SK-N-DZ (cell line): ENCODE measurements around the gene STK10.
"Not testable (repeated sequence)": the region's sequence is repeated elsewhere in the genome, so short reads cannot be mapped to it uniquely, and the experiment has no call there.

Experiments used
- DNase-seq: peaks from one replicate; pipeline ENCODE4 v3.0.0-alpha.2; 2015; ENCODE audit warnings: low spot score

Gene STK10

GRCh38 chr5:172055996-172056395 is 132.0 kb downstream of the STK10 start:
- no peak for DNase-seq

- no peak for DNase-seq
Observed at GRCh38 chr5:172055421-172055820, 132.6 kb downstream of the STK10 start.

- DNase-seq: no peak
Observed at GRCh38 chr5:172054611-172055153, 133.3 kb downstream of the STK10 start.

GRCh38 chr5:172052450-172053236 is 135.4 kb downstream of the STK10 start:
- DNase-seq: no peak

DNA sequence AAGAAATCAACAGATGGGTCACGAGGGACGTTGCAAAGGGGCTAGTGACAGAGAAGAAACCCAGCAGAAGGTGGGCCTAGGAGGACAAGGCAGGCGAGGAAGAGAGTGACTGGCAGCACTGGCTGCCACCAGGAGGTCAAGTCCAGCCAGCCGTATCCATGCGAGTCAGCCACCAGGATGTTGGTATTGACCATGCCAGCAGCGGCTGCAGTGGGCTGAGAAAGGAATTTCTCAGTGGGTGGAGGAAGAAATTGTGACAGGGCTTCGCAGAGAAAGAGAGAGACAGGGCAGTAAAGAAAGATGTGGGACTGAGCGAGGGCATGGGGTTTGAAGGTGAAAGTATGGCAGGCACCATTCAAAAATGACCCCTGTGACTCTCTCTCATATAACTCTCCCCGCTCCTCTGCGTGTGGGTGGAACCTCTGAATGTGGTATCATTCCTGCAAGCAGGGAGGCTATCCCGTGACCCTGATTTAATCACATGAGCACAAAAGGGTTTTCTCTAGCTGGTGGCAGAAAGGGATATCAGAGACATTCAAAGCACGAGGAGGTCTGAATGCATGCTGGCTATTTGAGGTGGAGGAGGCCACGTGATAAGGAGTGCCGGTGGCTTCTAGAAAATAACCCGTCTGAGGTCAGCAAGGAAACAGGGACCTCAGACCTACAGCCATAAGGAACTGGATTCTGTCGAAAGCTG is 136.2 kb downstream of the STK10 start:
- DNase-seq: no peak

DNA sequence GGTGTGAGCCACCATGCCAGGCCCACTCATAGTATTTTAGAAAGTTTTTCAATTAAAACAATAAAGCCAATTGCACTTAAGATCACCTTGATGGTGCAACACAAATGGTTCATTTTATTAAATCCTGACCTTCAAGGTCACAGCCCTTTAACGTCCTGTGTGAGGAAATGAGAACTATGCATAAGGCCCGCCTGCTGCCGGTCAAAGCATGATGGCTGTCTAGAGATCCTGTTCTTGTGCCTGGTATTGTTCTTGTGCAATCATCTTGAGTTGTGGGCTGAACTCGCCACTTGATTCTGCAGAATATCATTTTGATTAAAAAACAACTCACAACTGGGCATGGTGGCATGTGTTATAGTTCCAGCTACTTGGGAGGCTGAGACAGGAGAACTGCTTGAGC is 137.9 kb downstream of the STK10 start:
- no peak for DNase-seq

- DNase-seq: no peak
Observed at GRCh38 chr5:172049226-172049796, 138.7 kb downstream of the STK10 start.

DNA sequence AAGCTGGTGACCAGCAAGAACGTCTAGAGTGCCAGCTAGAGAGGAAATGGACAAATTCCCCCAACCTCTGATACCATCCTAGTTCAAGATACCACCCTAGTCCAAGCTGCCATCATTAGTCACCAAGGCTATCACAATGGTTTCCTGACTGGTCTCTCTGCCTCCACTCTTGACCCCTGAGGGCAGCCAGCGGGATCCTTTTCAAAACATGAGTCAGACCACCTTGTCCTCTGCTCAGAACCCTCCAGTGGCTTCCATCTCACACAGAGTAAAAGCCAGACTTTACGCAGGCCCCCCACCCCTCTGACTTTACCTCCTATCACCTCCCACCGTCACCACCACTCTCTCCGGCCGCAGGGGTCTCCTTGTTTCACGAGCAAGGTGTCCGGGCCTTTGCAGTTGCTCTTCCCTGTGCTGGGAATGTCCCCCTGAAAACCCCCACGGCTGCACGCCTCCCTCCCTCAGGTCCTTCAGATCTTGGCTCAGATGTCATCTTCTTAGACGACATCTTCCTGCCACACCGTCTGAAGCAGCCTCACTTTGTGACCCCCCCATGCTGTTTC is 139.4 kb downstream of the STK10 start:
- no peak for DNase-seq

DNA sequence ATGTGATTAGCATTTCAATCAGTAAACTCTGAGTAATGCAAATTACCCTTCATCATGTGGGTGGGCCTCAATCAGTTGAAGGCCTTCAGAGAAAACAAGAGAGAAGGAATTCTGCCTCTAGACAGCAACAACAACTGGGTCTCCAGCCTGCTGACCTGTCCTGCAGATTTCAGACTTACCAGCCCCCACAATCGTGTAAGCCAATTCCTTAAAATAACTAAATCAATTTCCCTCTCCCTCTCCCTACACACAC is 139.9 kb downstream of the STK10 start:
- DNase-seq: no peak

GRCh38 chr5:172046593-172046992 is 141.4 kb downstream of the STK10 start:
- DNase-seq: no peak

DNA sequence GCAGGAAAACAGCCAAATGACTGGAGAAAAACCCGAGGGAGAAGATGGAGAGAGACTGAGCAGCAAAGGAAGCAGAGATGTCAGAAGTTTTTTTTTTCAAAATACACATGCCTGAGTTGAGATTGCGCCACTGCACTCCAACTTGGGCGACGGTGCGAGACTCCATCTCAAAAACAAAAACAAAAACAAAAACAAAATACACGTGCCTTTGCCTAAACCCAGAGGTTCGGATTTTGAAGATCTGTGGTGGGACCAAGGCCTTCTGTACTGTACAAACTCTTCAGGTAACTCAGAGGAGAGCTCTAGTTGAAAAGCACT is 142.8 kb downstream of the STK10 start:
- DNase-seq: no peak

GRCh38 chr5:172044631-172045314 is 143.3 kb downstream of the STK10 start:
- DNase-seq: no peak

DNA sequence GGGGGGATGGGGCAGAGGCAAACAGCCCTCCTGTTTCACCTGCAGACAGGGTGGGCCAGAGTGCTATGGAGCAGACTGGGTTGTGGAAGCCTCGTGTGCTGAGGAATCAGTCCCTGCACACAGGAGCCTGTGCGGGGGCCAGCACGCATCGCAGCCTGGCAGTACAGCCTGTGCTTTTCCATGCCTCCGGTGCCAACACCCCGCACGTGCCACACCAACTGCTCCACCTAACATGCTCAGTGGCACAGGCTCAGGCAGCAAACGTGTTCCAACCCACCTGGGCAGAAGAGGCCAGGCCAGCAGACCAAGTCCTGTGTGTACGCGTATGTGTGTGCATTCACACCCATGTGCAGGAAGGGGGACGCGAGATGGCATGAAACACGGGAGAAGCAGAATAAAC is 144.2 kb downstream of the STK10 start:
- DNase-seq: no peak

- DNase-seq: no peak
Observed at GRCh38 chr5:172042183-172042582, 145.8 kb downstream of the STK10 start.

GRCh38 chr5:172038167-172038566 is 149.9 kb downstream of the STK10 start:
- DNase-seq: no peak

- no peak for DNase-seq
Observed at GRCh38 chr5:172035049-172035448, 153.0 kb downstream of the STK10 start.

DNA sequence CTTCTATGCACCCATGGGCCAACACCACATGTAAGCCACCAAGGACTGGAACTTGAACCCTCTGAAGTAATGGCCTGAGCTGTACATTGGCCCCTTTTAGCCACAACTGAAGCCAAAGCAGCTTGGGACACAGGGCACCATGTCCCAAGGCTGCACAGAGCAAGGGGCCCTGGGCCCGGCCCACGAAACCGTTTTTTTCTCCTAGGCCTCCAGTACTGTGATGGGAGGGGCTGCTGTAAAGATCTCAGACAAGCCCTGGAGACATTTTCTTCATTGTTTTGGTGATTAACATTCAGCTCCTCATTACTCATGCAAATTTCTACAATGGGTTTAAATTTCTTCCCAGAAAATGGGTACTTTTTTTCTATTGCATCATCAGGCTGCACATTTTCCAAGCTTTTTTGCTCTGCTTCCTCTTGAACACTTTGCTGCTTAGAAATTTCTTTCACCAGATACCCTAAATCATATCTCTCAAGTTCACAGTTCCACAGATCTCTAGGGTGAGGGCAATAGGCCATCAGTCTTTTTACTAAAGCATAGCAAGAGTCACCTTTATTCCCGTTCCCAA is 156.0 kb downstream of the STK10 start:
- no peak for DNase-seq

DNA sequence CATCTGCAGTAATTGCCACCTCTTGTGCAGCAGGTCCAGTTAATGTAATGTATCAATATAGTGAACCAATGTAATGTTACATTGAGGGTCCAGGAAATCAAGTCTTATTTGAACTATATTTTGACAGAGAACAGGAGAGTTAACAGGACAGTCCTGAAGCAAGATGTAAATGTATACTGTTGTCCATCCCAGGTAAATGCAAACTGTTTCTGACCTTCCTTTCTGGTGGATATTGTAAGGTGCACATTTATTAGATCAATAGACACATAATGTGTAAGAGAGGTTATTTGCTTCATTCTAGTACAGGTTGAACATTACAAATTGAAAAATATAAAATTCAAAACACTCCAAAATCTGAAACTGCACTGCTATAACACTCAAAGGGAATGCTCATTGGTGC is 158.1 kb downstream of the STK10 start:
- no peak for DNase-seq

DNA sequence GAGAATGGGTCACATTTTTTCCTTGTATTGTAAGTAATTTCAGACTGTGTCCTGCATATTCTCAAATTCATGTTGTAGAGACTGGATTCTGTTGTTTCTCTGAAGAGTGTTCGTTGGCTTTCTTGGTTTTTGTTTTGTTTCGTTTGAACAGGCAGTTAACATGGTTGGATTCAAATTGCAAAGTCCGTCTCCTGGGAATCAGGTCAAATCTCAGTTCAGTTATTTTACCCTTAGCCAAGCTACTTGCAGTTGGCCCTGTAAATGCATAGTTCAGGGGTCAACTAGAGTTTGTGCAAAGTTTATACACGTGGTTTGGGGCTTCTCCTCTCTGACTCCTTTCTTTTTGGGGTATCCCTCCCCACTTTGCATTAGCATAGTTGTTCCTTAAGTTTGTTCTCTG is 159.9 kb downstream of the STK10 start:
- no peak for DNase-seq

GRCh38 chr5:172020110-172020786 is 167.8 kb downstream of the STK10 start:
- DNase-seq: not testable (repeated sequence)

DNA sequence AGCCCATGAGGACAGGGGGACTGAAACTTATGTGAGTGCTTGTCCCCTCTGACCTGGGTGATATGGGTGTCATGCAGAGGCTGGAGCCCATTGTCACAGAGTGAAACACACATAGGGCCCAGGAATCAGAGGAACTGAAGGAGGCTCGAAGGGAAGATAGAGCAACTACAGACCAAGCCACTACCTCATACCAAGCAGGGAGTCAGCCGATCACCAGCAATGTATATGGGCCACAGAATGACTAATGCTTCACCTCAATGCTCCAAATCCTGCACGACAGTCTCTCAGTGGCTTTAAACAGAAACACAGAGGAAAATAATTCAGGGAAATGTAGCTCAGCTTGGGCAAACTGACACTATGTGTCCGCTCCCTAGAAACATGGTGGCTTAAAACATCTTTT is 172.7 kb downstream of the STK10 start:
- no peak for DNase-seq
